ENCODE results near the gene WBP2. TPM values are rescaled to one million over a fixed set of nuclear protein-coding genes. Genes with fewer than 3 reads are reported as not detected.

WBP2 gene
- total and polyA plus RNA-seq, 9 of the 15 experiments (the other 6 are each of a cell fraction or from before 2014, with no cell fraction given), result 2.2 to 74.3 (median 20.0) TPM

GRCh38 chr17:75843577-75844529, 11.3 kb downstream of the WBP2 start, which contains the start of gene UNC13D (continued):
- TF ChIP-seq NR1H2 (CRISPR knock-in tag; IDR thresholded peaks at IDR 0.05) (0 out of 2 replicates have a peak, but pooled peaks have one; percentile 43), SMARCA4 (IDR thresholded peaks at IDR 0.05) (peak; percentile 61), CXXC5 (CRISPR knock-in tag; IDR thresholded peaks at IDR 0.05) (peak; percentile 92), MTA3 (IDR thresholded peaks at IDR 0.05; ENCODE audit: borderline replicate concordance) (peak; percentile 76), TRIM24 (IDR thresholded peaks at IDR 0.05) (peak in 1 of 2 experiments; percentile 43; a peak in 1 of 4 replicates), ZNF224 (CRISPR knock-in tag; IDR thresholded peaks at IDR 0.05) (no peak), ERF (CRISPR knock-in tag; IDR thresholded peaks at IDR 0.05) (peak; percentile 45; the same call in 1 of the 2 replicates), GABPB1 (CRISPR knock-in tag; IDR thresholded peaks at IDR 0.05) (peak; percentile 84), BRCA1 (IDR thresholded peaks at IDR 0.05) (no peak), BRCA1 (CRISPR knock-in tag; IDR thresholded peaks at IDR 0.05) (no peak), ZNF175 (CRISPR knock-in tag; IDR thresholded peaks at IDR 0.05; ENCODE audit: low read depth) (0 out of 2 replicates have a peak, but pooled peaks have one; percentile 49), SMARCE1 (IDR thresholded peaks at IDR 0.05) (peak; percentile 68; the same call in 1 of the 2 replicates), NFRKB (IDR thresholded peaks at IDR 0.05; ENCODE audit: low read depth) (peak; percentile 97), ETV5 (CRISPR knock-in tag; IDR thresholded peaks at IDR 0.05; ENCODE audit: low read depth) (peak; percentile 86), ZNF75A (CRISPR knock-in tag; IDR thresholded peaks at IDR 0.05) (0 out of 2 replicates have a peak, but pooled peaks have one; percentile 32), NCOR1 (IDR thresholded peaks at IDR 0.05) (peak; percentile 35; the same call in 1 of the 2 replicates), TBL1XR1 (IDR thresholded peaks at IDR 0.05; ENCODE audit: low read length in 2 of 2) (0 out of 4 replicates have a peak, but pooled peaks of 1 of the 2 experiments have one; percentile 38), HDAC8 (tag; IDR thresholded peaks at IDR 0.05) (no peak), ARID3B (CRISPR knock-in tag; IDR thresholded peaks at IDR 0.05; ENCODE audit: borderline replicate concordance) (0 out of 2 replicates have a peak, but pooled peaks have one; percentile 15), HDAC1 (IDR thresholded peaks at IDR 0.05) (peak in 1 of 2 experiments; percentile 29; a peak in 1 of 4 replicates), ZBTB2 (IDR thresholded peaks at IDR 0.05) (0 out of 2 replicates have a peak, but pooled peaks have one; percentile 41), PCBP1 (IDR thresholded peaks at IDR 0.05; ENCODE audit: low read depth, low read length, poor library complexity, severe bottlenecking) (peak; percentile 40), RBBP5 (IDR thresholded peaks at IDR 0.05; ENCODE audit: borderline replicate concordance, insufficient read depth, low read length, poor library complexity, severe bottlenecking) (peak; percentile 47), ATF1 (CRISPR knock-in tag; IDR thresholded peaks at IDR 0.05) (no peak; the same call in 1 of the 2 replicates), ATF1 (tag; IDR thresholded peaks at IDR 0.05) (peak; percentile 85), ZNF263 (CRISPR knock-in tag; IDR thresholded peaks at IDR 0.05; ENCODE audit: borderline replicate concordance) (peak; percentile 94), ZNF197 (CRISPR knock-in tag; IDR thresholded peaks at IDR 0.05; ENCODE audit: low read depth) (peak; percentile 69), POLR2AphosphoS2 (IDR thresholded peaks at IDR 0.05; ENCODE audit: low read length) (peak; percentile 49; the same call in 1 of the 2 replicates)

Measured in K562 (cell line).